ENCODE data around the gene PDP2.
"Not testable (repeated sequence)": the region's sequence is repeated elsewhere in the genome, so short reads cannot be mapped to it uniquely, and the experiment has no call there.

Gene PDP2

DNA sequence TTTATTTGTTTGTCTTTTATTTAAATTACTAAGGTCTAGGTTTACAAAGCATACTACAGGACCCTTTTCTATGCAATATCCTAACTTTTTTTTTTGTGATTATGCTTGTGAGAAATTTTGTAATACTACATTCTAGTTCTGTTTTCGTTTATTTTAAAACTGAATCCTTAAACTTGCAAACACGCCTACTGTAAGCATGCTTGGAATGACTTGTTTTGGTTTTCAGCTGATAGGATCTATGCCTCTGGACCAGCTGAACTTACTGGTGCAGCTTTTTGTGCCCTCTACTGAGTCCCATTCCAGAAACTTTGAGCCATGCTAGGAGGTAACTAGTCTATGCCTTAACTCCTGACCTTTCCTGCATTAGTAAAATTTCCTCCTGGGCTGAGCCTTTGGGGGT is 6.0 kb downstream of the PDP2 start:
- DNase-seq (ENCODE audit: low read depth in 2 of 2): no peak

DNA sequence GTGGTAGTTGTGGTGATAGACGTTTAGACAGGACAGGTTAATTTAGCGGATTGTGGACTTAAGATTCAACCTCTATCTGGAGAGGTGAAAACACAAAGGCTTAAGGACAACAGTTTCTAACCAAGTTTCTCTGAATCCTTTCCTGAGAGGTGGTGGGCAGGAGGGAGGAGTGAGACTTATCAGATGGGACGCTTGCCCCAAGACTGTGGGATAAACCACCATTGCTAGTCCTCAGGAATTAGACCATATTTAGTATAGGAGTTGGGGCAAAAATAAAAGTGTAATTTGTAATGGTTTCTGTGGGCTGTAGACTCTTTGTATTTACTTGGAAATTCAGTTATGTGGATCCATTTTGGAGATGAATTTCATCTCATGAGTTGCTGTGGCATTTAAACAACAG is 6.6 kb downstream of the PDP2 start:
- no peak for DNase-seq (ENCODE audit: low read depth in 2 of 2)

DNA sequence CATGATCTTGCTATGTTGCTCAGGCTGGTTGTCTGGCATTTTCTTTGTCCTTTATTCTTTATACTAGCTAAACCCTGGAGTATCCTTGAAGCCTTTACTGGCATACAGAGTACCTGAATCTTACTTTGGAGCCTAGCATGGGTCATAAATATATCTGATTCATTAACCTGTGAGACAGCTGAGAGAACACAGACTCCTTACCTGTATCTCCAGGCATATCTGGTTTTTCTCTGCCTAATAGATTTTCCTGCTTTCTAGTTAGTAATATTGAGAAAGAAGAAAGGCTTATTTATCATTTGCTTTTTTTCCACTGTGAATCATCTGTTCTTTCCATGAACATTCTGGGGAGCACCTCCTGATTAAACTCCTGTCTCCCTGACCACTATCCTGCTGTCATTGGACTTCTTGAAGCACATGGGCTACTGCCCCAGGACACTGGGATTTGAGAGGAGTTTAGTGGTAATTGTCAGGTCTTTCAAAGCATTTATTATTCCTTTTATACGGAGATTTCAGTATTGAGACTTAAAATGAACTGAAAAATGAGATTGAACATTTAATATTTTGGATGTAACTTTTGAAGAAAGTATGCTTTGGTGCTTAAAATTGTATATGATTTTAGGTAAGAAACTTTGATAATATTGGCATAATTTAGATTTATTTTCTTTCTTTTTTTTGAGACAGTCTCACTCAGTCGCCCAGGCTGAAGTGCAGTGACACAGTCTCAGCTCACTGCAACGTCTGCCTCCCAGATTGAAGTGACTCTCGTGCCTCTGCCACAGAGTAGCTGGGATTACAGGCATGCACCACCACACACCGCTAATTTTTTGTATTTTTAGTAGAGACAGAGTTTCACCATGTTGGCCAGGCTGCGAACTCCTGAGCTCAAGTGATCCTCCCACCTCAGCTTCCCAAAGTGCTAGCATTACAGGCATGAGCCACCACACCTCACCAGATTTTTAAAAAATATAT is 8.6 kb downstream of the PDP2 start:
- no peak for DNase-seq (ENCODE audit: low read depth in 2 of 2)

DNA sequence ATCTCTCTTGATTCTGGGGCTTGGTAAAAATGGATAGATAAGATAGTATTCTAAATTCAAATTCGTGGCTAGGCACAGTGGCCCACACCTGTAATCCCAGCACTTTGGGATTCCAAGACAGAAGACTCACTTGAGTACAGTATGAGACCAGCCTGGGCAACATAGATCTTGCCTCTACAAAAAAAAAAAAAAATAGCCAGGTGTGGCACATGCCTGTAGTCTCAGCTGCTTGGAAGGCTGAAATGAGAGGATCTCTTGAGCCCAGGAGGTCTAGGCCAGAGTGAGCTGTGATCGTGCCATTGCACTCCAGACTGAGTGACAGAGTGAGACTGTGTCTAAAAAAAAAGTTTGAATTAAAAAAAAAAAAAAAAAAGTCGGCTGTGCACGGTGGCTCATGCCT is 9.3 kb downstream of the PDP2 start:
- DNase-seq (ENCODE audit: low read depth in 2 of 2): no peak

DNA sequence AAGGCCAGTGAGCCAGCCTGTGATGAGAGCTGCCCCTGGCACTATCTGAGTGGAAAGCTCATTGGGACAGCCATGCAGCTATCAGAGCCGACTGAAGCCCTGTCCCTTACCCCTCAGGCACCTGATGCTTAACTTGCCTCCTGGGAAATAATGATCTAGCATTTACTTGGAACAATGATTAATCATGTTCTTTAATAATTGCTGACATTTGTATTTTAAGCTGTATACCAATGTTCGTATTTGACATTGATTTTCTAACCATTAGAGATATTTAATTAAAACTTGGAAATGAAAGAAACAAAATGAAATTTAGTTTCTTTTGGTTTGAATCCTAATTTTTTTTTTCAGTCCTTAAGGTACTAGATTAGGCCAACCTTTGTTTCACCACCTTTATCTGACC is 10.5 kb downstream of the PDP2 start:
- no peak for DNase-seq (ENCODE audit: low read depth in 2 of 2)

DNA sequence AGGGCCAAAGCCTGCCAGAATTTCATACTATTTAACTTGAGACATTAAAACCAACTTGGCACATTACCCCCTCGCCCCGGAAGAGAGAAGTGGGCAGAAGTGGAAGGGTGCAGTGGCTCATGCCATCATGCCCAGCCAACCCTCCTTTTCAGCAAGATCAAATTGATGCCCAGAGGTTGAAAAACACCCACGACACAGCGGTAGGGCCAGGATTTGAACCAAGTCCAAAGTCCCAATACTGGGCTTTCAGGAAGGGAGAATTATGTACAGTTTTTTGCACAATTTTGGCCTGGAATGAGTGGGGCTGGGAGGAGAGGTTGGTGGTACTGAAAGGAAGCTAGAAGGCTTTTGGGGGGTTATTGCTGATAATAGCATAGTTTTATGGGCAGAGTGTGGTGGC is 11.0 kb downstream of the PDP2 start:
- no peak for DNase-seq (ENCODE audit: low read depth in 2 of 2)

DNA sequence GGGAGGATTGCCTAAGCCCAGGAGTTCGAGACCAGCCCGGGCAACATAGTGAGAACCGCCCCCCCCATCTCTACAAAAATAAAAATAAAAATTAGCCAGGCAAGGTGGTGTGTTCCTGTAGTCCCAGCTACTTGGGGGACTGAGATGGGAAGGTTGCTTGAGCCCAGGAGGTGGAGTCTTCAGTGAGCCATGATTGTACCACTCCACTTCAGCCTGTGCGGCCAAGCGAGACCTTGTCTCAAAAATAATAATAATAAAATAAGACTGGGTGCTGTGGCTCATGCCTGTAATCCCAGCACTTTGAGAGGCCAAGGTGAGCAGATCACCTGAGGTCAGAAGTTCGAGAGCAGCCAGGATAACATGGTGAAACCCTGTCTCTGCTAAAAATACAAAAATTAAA is 11.5 kb downstream of the PDP2 start:
- no peak for DNase-seq (ENCODE audit: low read depth in 2 of 2)

DNA sequence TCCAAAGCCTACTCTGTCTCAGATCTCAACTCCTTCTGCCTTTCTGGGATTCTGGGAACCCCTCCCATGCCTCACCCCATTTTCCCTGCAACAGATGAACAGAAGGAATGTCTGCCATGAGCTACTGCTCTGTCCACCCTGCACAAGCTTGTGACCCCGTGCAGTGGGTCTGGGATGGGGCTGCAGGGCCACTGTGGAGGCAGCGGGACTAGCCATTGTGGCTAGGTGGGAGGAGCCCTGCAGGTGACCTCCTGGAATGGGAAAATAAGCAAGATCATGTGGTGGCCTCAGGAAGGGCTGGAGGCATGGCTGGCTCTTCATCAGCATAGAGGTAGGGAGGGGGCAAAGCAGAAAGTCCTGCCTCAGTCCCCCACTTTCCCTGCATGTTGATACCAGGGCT is 13.7 kb downstream of the PDP2 start:
- DNase-seq (ENCODE audit: low read depth in 2 of 2): no peak

DNA sequence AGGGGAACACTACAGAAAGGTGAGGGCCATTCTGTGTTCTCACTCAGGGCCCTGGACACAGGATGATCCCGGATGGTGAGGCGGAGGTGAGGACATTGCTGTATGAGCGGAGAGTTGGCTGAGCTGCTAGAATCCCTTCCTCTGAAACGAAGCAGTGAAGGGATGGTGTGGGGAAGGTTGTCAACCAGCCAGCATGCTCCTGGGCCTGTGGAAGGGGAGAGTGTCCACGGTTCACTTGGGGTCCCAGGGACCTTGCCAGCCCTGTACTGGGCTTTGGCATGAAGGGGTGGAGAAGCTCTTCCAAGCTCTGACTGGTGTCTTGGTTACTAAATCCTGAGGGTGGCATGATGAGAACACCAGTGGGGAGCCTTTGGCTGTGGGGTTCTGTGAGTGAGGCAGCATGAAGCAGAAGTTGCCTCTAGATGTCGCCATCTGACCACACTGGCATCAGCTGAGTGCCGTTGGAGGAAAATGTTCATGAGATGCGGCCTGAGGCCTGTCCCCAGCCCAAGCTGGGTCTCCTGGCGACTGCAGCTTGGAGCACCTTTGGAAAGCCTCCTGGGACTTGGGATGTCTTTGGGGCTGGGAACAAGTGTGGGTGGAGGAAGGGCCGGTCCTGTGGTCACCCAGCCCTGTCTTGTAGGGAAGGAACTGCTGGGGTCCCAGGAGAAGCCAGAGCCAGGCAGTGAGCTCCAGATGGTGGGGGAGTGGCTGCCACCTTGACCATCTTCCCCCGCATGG is 14.8 kb downstream of the PDP2 start:
- no peak for DNase-seq (ENCODE audit: low read depth in 2 of 2)

DNA sequence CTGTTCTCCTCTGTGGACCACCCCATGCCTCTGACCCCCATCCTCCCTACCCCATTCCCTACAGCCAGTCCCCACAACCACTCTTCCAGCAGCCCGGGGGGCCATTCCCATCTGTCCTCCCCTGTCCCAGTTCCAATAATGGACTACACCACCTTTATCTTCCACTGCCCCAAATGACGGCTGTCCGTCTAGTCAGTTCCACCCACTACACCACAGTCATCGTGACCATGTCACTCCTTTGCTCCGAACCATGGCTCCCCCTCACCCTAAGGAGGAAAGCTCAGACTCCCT is 15.3 kb downstream of the PDP2 start:
- DNase-seq (ENCODE audit: low read depth in 2 of 2): no peak

DNA sequence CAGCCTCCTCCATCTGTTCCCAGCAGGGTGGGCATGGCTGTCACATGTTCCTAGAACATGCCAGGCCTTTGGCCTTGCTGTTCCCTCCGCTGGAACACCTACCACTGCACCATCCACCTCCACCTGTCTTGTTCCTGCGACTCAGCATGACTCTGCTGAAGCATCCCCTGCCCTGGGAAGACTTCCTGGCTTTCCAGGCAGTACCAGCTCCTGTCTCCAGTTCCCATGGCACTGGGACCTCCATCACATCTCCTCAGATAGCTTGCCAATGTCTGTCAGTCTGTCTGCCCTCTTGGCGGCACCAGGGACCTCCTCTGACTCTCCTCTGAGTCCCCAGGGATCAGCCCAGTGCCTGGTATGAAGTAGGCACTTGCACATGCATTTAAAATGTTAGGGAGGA is 15.7 kb downstream of the PDP2 start:
- no peak for DNase-seq (ENCODE audit: low read depth in 2 of 2)

DNA sequence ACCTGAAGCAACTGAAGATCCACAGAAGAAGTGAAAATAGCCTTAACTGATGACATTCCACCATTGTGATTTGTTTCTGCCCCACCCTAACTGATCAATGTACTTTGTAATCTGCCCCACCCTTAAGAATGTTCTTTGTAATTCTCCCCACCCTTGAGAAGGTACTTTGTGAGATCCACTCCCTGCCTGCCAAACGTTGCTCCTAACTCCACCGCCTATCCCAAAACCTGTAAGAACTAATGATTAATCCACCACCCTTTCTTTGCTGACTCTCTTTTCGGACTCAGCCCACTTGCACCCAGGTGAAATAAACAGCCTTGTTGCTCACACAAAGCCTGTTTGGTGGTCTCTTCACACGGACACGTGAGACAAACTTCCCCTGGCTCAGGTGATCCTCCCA is 16.4 kb downstream of the PDP2 start:
- not testable (repeated sequence) for DNase-seq (ENCODE audit: low read depth in 2 of 2)

DNA sequence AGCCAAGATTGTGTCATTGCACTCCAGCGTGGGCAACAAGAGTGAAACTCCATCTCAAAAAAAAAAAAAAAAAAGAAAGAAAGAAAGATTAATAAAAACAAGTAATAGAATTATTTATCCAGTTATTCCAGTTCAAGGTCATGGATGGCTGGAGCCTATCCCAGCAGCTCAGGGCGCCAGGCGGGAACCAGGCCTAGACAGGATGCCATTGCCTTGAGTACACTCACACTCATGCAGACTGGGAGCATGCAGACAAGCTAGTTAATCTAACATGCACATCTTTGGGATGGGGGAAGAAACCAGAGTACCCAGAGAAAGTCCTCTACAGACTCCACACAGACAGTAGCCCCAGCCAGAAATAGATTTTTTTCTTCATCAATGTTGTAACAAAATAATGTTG is 17.9 kb downstream of the PDP2 start:
- no peak for DNase-seq (ENCODE audit: low read depth in 2 of 2)

DNA sequence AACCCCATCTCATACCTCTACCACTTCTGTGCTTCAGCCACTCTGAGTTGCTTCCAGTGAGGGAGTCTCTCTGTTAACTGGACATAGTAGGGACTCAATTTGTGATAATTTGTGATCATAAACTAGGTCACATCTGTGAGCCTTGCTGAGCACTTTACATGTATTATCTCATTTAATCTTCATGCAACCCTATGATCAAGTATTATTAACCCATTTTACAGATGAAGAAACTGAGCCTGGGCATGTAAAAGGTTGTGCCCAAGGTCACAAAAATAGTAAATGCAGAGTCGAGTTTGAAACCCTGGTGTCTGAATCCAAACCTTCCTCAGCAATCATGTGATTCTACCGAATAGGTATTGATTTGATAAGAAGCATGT is 18.6 kb downstream of the PDP2 start:
- no peak for DNase-seq (ENCODE audit: low read depth in 2 of 2)

DNA sequence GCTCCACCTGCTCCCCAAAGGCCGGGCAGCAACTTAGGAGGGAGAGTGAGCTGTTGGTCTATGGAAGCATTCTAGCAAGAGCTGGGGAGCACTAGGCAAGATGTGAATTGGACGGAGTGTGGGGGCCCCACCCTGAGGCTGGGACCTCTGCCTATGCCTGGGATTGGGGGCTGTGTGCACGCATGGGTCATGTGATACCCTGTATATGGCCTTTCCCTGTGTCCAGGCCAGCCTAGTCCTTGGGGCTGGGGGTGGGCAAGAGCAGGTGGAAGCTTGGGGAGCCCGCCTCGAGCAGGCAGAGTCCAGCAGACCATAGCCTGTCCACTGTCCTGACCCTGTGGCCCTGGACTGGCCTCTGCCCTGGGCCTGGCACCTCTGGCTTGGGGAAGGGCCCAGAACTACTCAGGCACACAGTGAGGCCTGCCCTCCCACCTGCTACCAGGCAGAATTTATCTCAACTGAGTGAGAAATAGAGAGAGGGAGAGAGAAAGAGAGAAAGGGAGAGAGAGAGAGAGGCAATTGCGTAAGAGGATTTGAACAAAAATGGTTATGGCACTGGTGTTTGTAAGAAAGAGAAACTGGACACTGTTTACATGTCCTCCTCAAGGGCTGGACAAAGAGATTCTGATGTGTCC is 19.1 kb downstream of the PDP2 start:
- no peak for DNase-seq (ENCODE audit: low read depth in 2 of 2)

DNA sequence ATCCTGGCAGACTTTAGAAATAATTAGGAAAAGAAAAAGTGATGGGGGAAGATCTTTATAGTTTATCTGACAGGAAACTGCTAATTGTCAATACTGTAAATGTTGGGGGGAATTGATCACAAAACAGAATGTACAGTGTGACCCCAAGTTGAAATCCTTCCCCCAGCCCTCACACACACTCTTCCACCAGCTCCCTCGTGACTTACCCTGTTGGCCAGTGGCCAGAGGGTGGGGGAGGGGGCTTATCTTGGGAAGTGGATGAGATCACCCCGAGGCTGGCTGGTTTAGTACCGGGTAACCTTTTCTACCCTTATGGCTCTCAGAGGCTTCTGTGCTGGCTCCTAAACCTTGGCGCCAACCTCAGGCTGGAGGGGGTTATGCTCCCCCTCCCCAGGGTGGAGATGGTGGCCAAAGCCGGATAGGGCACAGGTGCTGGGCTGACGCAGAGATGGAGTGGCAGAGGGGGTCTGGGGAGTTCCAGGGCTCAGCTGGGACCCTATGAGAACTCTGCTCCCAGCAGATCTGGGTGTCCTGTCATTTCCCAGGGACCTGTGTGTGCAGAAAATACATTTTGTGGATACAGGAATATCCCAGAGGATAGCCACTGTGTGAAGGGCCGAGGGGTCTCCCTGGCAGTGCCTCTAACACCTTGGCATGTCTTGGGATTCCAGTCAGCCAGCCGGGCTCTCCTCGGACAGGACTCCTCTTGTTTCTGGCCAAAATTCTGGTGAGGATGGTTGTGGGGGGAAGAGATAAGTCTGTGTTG is 19.8 kb downstream of the PDP2 start:
- no peak for DNase-seq (ENCODE audit: low read depth in 2 of 2)

DNA sequence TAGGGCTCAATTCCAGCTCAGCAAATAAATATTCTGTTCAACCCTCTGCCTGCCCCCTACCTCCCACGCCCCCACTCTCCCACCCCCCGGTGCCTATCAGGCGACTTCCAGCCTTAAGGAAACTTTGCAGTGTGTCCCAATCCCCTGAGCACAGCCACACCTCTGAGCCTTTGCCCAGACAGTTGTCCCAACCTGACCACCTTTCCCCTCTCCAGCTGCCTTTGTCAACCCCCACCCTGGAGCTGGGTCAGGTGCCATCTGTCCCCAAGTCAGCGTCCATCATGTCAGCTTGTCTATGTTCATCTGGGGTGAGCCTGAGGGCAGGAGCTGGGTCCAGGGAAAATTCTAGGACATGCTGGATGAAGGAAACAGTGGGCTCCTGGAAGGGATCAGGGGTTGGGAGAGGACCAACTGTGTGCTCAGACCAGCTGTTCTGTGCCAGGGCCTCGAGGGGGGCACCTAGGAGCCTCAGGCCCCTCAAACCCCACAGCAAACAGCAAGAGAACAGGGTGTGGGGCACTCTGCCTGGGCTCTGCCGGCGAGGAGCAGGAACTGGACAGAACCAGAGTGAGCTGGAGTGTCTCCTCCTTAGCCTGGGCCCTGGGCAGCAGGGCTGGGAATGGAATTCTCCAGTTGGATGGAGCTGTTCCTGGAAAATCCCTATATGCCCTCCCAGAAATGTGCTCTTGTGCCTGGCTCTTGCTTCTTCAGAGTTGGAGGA is 20.6 kb downstream of the PDP2 start:
- DNase-seq (ENCODE audit: low read depth in 2 of 2): no peak

DNA sequence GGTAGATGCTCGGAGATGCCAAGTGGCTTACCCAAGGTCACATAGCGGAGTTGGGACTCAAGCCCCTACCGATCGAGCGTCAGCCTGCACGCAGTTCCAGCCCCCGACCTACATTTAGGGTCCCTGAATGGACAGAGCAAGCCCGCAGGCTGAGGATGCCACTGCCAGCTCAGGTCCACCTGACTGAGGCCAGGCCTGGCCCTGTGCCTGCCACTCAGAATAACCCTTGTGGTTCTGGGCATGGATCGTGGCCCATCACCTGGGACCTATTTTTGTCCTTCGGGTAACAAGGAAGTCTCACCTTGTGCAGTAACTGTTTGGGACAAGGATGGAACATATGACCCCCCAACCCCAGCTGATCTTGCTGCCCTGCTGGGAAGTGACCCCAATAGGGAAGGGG is 21.3 kb downstream of the PDP2 start:
- DNase-seq (ENCODE audit: low read depth in 2 of 2): no peak

DNA sequence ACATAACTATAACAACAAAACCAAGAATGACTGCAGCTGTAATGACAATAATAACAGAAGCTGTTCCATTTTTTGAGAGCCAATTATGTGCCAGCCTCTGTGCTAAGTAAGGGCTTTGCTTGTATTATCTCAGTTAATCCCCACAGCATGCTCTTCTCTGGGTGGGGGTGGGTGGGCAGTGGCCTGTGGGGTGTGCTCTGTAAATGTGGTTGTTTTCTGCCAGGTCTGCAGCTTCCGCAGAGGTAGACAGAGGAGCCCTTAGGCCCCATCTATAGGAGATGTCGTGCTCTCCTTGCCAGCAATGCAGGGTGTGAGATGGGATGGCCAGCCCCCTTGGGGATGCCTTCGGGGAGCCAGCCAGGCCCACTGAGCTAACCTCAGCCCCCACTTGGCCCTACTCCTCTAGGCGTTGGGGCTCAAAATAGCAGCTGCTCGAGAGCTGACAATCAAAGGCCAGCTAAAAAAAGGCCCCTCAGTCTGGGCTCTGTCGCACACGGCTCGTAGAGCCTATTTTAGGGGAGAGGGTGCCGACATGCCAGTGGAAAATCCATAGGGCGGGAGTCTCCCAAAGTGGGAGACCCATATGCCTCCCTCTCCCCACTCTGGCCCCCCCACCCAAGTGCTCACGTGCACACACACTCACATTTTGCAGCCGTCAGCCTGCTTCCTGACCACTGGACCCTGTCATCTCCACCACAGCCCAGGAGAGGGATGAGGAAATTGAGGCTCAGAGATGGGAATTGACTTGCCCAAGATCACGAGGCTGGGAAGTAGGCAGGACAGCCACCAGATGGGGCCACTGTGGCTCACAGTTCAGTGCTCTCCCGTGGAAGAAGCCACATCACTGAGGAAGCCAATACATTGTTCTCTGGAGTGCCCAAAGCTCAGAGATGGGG is 22.6 kb downstream of the PDP2 start:
- DNase-seq (ENCODE audit: low read depth in 2 of 2): no peak

Measured in stimulated activated CD4-positive, alpha-beta T cell treated with anti-CD3 and anti-CD28 coated beads, Interleukin-15, amount 100 ng/mL, for 48 hours (primary cell).